ENCODE measurements around the gene MSMO1. TPM values are rescaled to one million over a fixed set of nuclear protein-coding genes. Genes with fewer than 3 reads are reported as not detected.

MSMO1 gene
- total RNA-seq, 1 experiment from 2014 or later = 53.9 TPM

GRCh38 chr4:165301833-165302232 lies 25.6 kb upstream of the MSMO1 start:
- TF ChIP-seq TCF7L2 (IDR thresholded peaks at IDR 0.05; ENCODE audit: low read depth, low read length) (no peak), CTCF (IDR thresholded peaks at IDR 0.05) (no peak), SIN3A (IDR thresholded peaks at IDR 0.05; ENCODE audit: borderline replicate concordance, insufficient read depth, low read depth, low read length) (no peak), REST (IDR thresholded peaks at IDR 0.05; ENCODE audit: insufficient read depth in 1 of 2, low read depth in 2 of 2, low read length in 1 of 2) (no peak), POLR2AphosphoS5 (IDR thresholded peaks at IDR 0.05; ENCODE audit: low read depth, low read length) (no peak)
- H3K36me3 ChIP-seq (ENCODE audit: control insufficient read depth, insufficient read depth, low read length) = no peaks in the 10 kb centered on the region
- H3K9me3 ChIP-seq (ENCODE audit: control insufficient read depth, insufficient read depth, low read depth, low read length) = no peaks in the 10 kb centered on the region
- in situ Hi-C loops (cut with HindIII; ENCODE audit: low pct_unique_long_range_greater_than_20kb, low sequenced_read_pairs) = no loop called here
- H3K4me3 ChIP-seq (ENCODE audit: low read depth in 2 of 2, low read length in 2 of 2) = peak overlapping the region in 1 of 2 experiments; percentile 8; a peak in 1 of 4 replicates
- DNase-seq (ENCODE audit: low read depth, low spot score) (no peak), ATAC-seq (no peak)
- ChIA-PET POLR2A (no interaction called here), CTCF (no interaction called here)
- no peak overlapping the region for H3K27ac ChIP-seq (ENCODE audit: low read length)
- intact Hi-C loops (cut with micrococcal nuclease; ENCODE audit: unreplicated experiment) = no loop called here
- H3K4me1 ChIP-seq (ENCODE audit: control insufficient read depth, insufficient read depth, low read length) = peaks cover 4% of the 10 kb centered on the region; the same call in 1 of the 2 replicates
- no peaks in the 10 kb centered on the region for H3K27me3 ChIP-seq (ENCODE audit: control insufficient read depth, insufficient read depth, low read length)
- no TSS peak for BruUV-seq (replicated peaks)

GRCh38 chr4:165302658-165303057 lies 24.8 kb upstream of the MSMO1 start:
- no peak for ATAC-seq
- ChIA-PET POLR2A (no interaction called here), CTCF (no interaction called here)

More at GRCh38 chr4:165302658-165303057, 24.8 kb upstream of the MSMO1 start:
- no TSS peak for BruUV-seq (replicated peaks)
- H3K36me3 ChIP-seq (ENCODE audit: control insufficient read depth, insufficient read depth, low read length) = no peaks in the 10 kb centered on the region
- no peak overlapping the region for H3K4me3 ChIP-seq (ENCODE audit: low read depth in 2 of 2, low read length in 2 of 2)
- H3K27me3 ChIP-seq (ENCODE audit: control insufficient read depth, insufficient read depth, low read length) = no peaks in the 10 kb centered on the region
- intact Hi-C loops (cut with micrococcal nuclease; ENCODE audit: unreplicated experiment) (no loop called here), in situ Hi-C loops (cut with HindIII; ENCODE audit: low pct_unique_long_range_greater_than_20kb, low sequenced_read_pairs) (no loop called here)
- peaks cover 4% of the 10 kb centered on the region; the same call in 1 of the 2 replicates for H3K4me1 ChIP-seq (ENCODE audit: control insufficient read depth, insufficient read depth, low read length)
- no peak for DNase-seq (ENCODE audit: low read depth, low spot score)
- H3K27ac ChIP-seq (ENCODE audit: low read length) = no peak overlapping the region
- no peak for TF ChIP-seq CTCF (IDR thresholded peaks at IDR 0.05)
- TF ChIP-seq SIN3A (IDR thresholded peaks at IDR 0.05; ENCODE audit: borderline replicate concordance, insufficient read depth, low read depth, low read length) = no peak
- TF ChIP-seq TCF7L2 (IDR thresholded peaks at IDR 0.05; ENCODE audit: low read depth, low read length) = no peak
- TF ChIP-seq POLR2AphosphoS5 (IDR thresholded peaks at IDR 0.05; ENCODE audit: low read depth, low read length) = no peak
- no peaks in the 10 kb centered on the region for H3K9me3 ChIP-seq (ENCODE audit: control insufficient read depth, insufficient read depth, low read depth, low read length)
